Ecto neural progenitor cell (in vitro differentiated cells): ENCODE measurements around the gene BMERB1.
"Not testable (repeated sequence)": the region's sequence is repeated elsewhere in the genome, so short reads cannot be mapped to it uniquely, and the experiment has no call there.

Source experiments
- DNase-seq: peaks from one replicate; pipeline ENCODE4 v3.0.0-alpha.2; 2018; ENCODE audit warnings: low spot score

The BMERB1 gene

DNA sequence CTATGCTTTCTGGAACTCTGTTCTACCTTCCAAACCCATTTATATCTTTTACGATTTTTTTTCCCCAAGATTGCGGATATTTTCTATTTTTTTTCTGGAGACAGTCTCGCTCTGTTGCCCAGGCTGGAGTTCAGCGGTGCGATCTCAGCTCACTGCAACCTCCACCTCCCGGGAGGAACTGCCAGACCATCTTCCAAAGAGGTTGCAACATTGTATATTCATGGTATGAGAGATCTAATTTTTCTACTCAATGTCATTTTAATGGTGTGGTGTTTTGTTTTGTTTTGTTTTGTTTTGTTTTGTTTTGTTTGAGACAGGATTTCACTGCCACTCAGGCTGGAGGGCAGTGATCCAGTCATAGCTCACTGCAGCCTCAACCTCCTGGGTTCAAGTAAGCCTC lies 8.5 kb upstream of the BMERB1 start:
- no peak for DNase-seq

DNA sequence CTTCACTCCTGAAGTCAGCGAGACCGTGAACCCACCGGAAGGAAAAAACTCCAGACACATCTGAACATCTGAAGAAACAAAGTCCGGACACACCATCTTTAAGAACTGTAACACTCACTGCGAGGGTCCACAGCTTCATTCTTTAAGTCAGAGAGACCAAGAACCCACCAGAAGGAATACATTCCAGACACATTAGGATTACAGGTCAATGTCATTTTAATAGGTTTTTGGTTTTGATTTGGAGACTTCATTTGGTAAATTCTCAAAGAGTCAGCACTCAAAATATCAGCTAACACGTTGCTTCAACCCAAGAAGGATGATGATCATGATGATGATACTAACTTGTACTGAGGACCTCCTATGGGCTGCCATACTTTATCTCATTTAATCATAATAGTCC lies 7.6 kb upstream of the BMERB1 start:
- no peak for DNase-seq

DNA sequence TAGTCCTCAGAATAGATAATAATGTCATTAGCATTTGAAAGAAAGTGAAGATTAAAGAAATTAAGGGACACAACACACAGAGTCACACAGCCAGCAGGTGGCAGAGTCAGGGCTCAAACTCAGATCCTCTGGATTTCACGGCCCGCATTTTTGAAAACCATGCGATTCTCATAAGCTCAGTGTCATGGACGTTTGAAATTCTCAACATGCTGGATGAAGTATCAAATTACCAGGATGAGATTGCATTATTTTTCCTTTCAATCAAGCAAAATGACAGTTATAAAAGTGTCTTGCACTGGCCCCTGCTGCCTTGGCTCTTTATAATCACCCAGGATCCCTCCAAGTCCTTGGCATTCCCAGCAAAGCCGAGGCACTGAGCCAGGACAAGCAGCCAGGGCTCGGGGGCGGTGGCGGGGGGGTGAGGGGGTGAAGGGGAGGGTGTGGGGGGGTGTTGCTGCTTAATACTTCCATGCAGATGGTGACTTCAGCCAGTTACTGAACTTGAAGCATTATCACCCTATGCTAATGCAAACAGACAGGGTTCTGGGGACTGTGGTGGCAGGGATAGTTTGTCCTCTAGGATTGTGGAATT lies 6.6 kb upstream of the BMERB1 start:
- peak; percentile 47 for DNase-seq

DNA sequence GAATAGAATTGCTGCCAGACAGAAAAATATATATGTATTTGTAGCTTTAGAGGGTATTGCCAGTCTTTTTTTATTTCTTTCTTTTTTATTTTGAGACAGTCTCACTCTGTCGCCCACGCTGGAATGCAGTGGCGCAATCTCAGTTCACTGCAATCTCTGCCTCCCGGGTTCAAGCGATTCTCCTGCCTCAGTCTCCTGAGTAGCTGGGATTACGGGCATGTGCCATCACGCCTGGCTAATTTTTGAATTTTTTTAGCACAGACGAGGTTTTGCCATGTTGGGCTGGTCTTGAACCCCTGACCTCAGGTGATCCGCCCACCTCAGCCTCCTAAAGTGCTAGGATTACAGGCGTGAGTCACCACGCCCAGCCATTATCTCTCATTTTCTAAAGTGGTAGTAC lies 3.5 kb upstream of the BMERB1 start:
- not testable (repeated sequence) for DNase-seq

DNA sequence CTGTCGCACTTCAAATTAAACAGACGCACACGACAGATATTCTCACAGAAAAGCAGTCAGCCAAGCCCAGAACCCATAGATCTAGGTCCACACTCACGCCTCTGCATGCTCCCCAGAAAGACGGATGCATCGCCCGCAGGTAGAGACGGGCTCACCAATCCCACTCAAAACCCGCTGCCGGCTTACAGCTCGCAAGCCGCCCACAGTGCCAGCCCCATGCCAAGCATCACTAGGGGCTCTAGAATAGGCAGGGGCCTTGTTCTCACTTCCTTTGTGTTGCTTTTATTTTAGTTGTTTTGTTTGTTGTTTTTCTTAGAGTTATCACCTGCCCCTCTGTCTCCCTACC lies 336 bp upstream of the BMERB1 start:
- DNase-seq = peak; percentile 46

DNA sequence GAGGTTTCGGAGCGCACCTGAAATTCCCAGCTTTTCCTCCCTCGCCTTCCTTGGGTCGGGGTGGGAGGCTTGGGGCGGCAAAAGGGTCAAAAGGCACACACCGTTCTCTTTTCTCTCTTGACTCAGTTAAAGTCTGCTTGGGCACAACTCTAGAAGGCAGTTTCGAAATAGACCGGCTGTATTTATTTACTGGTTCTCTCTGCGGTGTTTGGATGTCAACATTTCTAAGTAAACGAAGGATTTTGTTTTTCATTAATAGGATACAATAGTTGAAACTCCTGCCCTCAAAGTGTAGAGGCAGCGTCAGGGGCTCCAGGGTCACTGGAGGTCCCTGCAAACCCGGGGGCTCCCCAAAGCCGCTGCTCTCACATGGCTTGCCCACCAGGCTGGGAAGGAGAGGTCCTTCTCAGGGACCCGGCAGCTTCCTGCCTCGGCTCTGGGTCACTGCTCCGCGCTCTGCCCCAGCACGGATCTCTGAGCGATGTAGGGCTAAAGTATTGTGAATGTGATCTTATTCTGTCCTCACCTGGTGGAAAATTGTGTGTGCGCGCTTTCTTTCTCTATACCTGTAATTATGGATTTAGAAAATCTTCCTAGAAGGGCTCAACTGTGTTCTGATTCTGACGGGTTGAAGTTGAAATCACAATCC lies 952 bp downstream of the BMERB1 start:
- DNase-seq = peak; percentile 55

DNA sequence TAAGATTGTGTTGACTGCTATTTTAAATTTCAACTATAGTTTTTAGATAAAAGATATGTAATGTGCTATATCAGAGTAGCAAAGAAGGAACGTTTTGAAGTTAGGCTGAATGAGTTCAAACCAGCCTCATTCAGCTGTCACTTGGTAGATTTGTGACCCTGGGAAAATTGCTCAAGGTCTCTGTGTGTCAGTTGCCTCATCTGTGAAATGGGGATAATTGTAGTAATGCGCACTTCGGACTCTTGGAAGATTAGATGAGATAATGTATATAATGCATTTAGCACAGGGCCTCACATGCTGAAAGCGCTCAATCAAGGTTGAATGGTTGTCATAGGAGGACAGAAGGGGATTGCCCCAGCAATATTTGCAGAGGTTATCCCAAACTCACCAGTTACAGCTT lies 4.7 kb downstream of the BMERB1 start:
- no peak for DNase-seq

DNA sequence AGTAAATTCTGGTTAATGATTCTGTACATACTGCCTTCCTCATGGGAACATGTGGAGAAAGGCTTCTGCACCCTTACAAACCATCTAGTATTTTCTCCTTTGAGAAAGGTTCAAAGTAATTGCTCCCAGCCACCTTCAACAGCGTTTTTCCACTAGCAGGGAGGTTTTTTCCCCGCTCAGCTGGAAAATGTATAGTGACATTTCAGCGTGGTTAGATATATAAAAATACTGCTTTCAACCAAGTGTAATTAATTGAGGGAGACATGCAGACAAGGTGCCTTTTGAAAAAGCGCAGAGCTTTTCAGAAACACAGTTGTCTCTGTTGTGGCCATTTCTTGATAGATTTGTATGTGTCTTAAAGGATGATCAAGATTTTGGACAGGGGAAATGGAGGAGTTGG lies 5.1 kb downstream of the BMERB1 start:
- DNase-seq = no peak

DNA sequence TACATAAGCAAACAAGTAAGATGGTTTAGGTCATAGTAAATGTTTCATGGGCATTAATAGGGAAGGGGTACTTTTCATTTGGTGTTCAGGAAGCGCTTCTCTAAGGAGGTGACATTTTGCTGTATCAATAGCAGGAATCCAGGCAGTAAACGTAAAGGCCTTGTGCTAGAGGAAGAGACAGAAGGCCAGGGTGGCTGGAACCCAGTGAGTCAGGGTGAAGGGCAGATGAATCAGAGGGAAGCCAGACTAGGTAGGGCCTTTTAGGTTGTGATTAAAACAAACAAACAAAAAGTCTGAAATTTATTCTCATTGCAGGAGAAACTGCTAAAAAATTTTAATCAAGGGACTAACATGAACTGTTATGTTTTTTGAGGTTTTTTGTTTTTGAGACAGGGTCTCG lies 6.5 kb downstream of the BMERB1 start:
- no peak for DNase-seq

DNA sequence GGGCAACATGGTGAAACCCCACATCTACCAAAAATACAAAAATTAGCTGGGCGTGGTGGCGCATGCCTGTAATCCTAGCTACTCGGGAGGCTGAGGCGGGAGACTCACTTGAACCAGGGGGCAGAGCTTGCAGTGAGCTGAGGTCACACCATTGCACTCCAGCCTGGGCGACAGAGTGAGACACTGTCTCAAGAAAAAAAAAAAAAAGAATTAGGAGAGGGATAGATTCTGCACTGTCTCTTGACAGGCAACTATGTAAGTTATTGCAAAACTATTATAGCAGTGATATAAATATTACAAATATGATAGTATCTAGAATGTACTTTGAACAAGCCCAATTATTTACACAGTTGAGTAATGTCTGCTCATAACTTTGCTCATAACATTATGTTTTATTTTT lies 7.8 kb downstream of the BMERB1 start:
- DNase-seq = not testable (repeated sequence)

DNA sequence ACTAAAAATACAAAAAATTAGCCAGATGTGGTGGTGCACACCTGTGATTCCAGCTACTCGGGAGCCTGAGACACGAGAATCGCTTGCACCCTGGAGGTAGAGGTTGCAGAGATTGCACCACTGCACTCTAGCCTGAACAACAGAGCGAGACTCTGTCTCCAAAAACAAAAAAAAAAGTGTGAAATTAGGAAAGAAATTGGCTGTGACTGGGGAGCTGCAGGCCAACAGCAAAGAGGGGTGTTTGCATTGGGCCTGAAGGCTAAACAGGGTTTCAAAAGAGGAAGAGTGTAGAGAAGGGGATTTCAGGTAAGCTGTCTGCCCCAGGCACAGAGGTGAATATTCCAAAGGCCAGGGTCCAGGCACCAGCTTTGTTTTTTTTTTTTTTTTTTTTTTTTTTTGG lies 9.4 kb downstream of the BMERB1 start:
- no peak for DNase-seq

DNA sequence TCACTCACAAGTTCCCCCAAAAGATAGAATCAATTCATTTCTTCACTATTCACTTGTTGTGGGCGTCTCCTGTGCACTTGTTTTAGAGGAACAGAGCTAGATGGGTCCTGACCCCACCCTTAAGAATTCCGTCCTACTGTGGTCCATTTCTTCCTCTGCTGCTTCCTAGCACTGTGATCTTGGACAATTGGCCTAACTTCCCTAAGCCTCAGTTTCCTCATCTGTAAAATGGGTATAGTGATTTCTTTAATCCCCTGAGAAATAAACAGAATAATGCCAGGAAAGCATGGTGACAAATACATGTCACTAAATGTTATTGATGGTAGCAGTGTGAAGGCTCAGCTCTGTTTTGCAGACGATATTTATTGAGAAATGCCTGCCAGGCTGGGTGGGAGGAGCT lies 9.9 kb downstream of the BMERB1 start:
- DNase-seq = no peak

DNA sequence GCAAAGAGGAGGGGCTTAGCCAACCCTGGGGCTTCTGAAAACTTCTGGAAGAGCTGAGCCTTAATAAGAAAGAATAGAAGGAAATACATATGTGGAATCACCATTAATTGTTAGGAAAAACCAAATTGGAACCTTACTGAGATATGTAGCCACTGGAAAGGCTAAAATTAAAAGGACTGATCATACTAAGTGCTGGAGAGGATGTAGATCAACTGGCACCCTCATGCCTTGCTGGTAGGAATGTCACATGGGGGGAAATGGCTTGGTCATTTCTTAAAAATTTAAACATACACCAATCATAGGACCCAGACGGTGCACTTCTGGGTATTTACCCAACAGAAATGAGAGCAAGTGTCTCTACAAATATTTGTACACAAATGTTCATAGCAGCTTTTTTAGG lies 11.1 kb downstream of the BMERB1 start:
- DNase-seq = no peak

DNA sequence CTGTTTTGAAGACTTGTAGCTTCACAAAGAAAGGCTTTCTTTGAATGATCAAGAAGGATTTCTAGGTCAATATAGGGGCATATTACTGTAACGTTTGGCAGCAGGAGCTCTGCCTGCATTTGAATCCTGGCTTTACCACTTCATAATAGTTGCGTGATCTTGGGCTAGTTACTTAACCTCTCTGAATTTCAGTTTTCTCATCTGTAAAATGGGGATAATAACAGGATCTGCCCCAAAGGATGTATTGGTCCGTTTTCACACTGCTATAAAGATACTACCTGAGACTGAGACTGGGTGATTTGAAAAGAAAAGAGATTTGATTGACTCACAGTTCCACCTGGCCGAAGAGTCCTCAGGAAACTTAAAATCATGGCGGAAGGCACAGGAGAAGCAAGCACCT lies 12.5 kb downstream of the BMERB1 start:
- no peak for DNase-seq

DNA sequence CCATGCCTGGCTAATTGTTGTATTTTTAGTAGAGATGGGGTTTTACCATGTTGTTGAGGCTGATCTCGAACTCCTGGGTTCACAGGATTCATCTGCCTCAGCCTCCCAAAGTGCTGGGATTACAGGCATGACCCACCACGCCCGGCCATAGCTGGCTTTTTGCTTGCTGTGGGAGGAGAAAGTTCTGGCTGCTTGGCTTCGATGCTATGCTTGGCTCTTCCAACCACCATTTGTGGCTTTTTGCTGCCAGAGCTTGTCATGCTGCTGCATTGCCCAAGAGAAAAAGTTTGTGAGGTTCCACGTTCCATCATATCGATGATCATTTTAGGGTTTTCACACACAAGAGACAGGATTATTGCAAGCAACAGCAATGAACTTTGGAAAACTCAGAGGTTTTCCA lies 16.2 kb downstream of the BMERB1 start:
- no peak for DNase-seq

DNA sequence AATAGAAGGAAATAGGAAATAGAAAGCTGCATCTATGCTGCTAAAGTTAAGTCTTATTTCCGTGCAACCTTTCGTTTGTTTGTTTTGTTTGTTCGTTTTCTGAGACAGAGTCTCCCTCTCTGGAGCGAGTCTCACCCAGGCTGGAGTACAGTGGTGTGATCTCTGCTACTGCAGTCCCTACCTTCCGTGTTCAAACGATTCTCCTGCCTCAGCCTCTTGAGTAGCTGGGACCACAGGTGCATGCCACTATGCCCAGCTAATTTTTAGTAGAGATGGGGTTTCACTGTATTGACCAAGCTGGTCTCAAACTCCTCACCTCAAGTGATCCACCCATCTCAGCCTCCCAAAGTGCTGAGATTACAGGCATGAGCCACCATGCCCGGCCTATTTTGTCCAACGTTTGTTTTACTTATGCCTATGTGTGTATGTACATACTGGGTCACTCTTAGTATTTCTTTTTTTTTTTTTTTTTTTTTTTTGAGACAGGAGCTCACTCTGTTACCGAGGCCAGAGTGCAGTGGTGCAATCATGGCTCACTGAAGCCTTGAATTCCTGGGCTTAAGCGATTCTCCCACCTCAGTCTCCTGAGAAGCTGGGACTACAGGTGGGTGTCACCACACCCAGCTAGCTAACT lies 16.8 kb downstream of the BMERB1 start:
- DNase-seq = no peak

DNA sequence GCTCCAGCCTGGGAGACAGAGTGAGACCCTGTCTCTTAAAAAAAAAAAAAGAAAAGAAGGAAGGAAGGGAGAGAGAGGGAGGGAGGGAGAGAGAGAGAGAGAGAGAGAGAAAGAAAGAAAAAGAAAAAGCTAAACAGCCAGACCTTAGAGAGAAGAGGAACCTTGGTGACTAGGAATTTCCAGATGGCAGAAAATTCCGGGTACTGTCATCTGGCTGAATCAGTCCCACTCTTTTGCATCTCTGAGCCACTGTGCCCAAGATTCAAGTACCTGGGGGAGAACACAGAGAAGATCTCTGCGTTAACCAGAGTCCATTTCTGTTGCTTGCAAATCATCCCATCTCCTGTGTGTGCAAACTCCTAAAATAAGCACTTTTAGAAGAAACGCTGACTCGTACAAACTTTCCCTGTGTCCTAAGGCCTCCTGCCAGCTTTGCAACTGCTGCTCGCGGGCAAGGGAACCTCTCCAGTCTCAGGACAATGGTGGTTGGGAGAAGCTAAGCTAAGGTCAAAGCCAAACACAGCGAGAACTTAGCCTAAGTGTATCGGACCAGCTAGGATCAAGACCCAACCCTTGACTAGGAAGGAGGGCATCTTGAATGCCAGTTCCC lies 18.0 kb downstream of the BMERB1 start:
- no peak for DNase-seq

DNA sequence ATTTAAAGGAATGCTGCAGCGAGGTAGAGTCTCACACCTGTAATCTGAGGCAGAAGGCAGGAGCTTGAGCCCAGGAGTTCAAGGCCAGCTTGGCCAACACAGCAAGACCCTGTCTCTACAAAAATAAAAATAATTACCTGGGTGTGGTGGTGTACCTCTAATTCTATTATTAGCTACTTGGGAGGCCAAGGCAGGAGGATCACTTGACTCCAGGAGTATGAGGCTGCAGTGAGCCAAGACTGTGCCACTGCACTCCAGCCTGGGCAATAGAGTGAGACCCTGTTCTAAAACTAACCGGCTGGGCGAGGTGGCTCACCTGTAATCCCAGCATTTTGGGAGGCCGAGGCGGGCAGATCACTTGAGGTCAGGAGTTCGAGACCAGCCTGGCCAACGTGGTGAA lies 18.9 kb downstream of the BMERB1 start:
- DNase-seq = not testable (repeated sequence)

DNA sequence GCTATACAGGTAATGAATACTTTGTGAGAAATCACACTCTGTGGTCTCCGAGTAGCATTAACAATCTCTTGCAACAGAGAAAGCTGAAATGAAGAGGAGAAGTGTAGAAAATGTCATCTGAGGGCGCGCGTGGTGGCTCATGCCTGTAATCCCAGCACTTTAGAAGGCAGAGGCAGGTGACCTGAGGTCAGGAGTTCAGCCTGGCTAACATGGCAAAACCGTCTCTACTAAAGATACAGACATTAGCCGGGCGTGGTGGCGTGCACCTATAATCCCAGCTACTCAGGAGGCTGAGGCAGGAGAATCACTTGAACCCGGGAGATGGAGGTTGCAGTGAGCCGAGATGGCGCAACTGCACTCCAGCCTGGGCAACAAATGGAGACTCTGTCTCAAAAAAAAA lies 20.5 kb downstream of the BMERB1 start:
- DNase-seq = not testable (repeated sequence)

DNA sequence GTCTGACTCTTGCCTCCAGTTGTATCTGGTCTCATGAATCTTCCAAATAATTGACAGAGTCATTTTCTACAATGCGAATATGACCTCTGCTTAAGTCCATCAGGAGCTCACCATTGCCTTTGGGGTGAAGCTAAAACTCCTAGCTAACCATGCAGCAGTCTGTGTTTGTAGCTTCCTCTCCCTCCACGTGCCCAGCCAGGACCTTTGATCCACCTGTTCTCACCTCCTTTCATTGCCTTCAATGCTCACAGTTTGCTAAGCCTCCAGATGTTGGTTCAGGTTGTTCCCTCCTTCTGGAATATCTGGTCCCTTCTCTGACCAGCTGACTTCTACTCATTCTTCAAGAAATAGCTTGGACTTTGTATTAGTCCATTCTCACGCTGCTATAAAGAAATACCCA lies 23.0 kb downstream of the BMERB1 start:
- no peak for DNase-seq

DNA sequence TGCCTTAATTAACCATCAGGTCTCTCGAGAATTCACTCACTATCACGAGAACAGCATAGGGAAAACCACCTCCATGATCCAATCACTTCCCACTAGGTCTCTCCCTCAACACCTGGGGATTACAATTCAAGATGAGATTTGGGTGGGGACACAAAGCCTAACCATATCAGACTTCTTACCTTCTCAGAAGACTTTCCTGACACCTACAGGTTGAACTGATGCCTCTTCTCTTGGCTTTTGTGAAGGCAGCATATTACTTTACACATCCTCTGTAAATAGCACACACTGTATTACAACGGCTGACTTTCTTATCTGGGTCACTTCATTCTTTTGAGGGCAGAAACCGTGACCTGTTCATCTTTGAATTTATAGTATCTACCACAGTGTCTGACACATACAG lies 23.6 kb downstream of the BMERB1 start:
- DNase-seq = no peak

DNA sequence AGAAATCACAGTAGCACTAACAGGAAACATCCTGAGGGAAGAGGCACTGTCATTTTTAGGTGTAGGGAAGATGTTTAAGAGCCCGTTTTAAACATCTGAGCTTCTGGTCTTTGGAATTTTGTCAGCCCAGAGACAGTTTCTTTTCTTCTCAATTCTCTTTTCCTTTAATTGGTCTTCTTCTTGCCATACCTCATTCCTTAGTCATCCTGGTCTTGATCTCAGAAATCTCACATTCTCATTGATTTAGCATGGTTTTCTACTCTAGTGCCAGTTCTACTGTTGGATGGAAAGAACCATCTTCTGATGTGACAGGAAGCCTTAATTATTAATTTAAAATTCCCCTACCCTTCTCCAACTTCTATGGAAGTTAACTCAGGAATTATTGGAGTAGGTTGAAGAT lies 25.4 kb downstream of the BMERB1 start:
- no peak for DNase-seq

DNA sequence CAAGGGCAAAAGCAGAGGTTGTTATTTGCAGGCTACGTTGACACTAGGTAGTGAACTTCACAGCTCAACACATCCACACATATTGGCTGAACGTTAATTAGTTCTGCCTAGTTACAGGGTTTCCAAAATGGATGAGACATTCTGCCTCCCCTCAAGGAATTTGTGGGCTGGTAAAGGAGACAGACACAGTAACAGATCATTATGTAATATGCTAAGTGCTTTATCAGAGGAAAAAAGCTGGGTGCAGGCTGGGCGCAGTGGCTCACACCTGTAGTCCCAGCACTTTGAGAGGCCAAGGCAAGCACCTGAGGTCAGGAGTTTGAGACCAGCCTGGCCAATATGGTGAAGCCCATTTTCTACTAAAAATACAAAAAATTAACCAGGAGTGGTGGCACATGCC lies 26.2 kb downstream of the BMERB1 start:
- no peak for DNase-seq

DNA sequence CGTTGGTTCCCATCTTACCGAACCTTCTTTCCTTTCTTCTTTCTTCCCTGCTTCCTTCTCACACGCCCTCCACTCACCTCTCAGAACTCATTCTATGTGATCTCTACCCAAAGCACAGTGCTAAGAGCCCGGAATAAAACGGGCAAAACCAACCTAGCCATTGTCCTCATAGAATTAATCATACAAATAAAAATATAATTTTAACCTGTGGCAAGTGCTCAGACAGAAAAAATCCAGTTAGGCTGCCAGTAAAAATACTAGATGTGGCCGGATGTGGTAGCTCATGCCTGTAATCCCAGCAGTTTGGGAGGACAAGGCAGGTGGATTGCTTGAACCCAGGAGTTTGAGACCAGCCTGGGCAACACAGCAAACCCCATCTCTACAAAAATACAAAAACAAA lies 27.0 kb downstream of the BMERB1 start:
- no peak for DNase-seq
